SK-N-MC (cell line): ENCODE results near the gene TDP2.

Experiments used
- EZH2 ChIP-seq: fragments of 200-600 bp; sonication (generic); IDR thresholded peaks from one replicate; pipeline ENCODE4 v1.6.1; 2017; ENCODE audit warnings: antibody characterized with exemption
- FOXP2 ChIP-seq: optimal IDR thresholded peaks from 2 replicates; pipeline ENCODE3; 2011; ENCODE audit warnings: mild to moderate bottlenecking, moderate library complexity; ENCODE audit not compliant: insufficient read depth; ENCODE audit errors: extremely low read length, control extremely low read depth
- POLR2AphosphoS5 ChIP-seq: IDR thresholded peaks from 2 replicates; pipeline ENCODE4 v1.6.1; 2012; ENCODE audit warnings: mild to moderate bottlenecking, low read depth, low read length, borderline replicate concordance

GRCh38 chr6:24606200-24606930 is 60.3 kb downstream of the TDP2 start:
- TF ChIP-seq POLR2AphosphoS5 (no peak), EZH2 (no peak), FOXP2 (no peak)
